CD14-positive monocyte (primary cell): Measurements from ENCODE around the gene HBZ. TPM values are rescaled to one million over a fixed set of nuclear protein-coding genes. Genes with fewer than 3 reads are reported as not detected.

Experiments
- DNase-seq, 3 donors: peaks; one replicate each; pipeline ENCODE4 v3.0.0-alpha.2; 2011 to 2022
- H2AFZ ChIP-seq: 2 replicates; pipeline ENCODE4 v1.6.0; 2012; ENCODE audit warnings: mild to moderate bottlenecking, low read depth, low read length, inconsistent platforms; ENCODE audit not compliant: insufficient read depth, poor library complexity, severe bottlenecking
- H3K27ac ChIP-seq, 2 donors: 1 replicate in 1 of 2; 2 replicates in 1 of 2; pipeline ENCODE4 v1.5.1; 2012 to 2013; ENCODE audit warnings: low read length in 2 of 2, control low read depth in 1 of 2, inconsistent platforms in 1 of 2, low read depth in 1 of 2, mild to moderate bottlenecking in 1 of 2
- H3K27me3 ChIP-seq, 2 donors: one replicate each; pipeline versions ENCODE4 v1.6.0 to v1.6.1; 2011 to 2013; ENCODE audit warnings: low read length in 2 of 2; ENCODE audit not compliant: control insufficient read depth in 2 of 2, insufficient read depth in 2 of 2
- H3K36me3 ChIP-seq, 2 donors: replicated peaks in 1 of 2; 1 replicate in 1 of 2; 2 replicates in 1 of 2; pipeline versions ENCODE4 v1.5.1 to v1.6.1; 2012 to 2013; ENCODE audit warnings: low read length in 2 of 2, control low read depth in 1 of 2, inconsistent platforms in 1 of 2, mild to moderate bottlenecking in 1 of 2; ENCODE audit not compliant: insufficient read depth in 2 of 2, control insufficient read depth in 1 of 2
- H3K4me1 ChIP-seq, 2 donors: 1 replicate in 1 of 2; 2 replicates in 1 of 2; pipeline versions ENCODE4 v1.5.1 to v1.6.1; 2012 to 2013; ENCODE audit warnings: low read length in 2 of 2, control low read depth in 1 of 2, inconsistent platforms in 1 of 2, mild to moderate bottlenecking in 1 of 2, moderate library complexity in 1 of 2; ENCODE audit not compliant: insufficient read depth in 2 of 2, control insufficient read depth in 1 of 2
- H3K4me2 ChIP-seq: replicated peaks from 2 replicates; pipeline ENCODE3; 2012; ENCODE audit warnings: low read length, moderate library complexity, mild to moderate bottlenecking; ENCODE audit not compliant: poor library complexity, severe bottlenecking; ENCODE audit errors: extremely low read depth
- H3K4me3 ChIP-seq, 3 experiments: fragments of 200-600 bp in 1 of 3; sonication (generic) in 1 of 3; replicated peaks in 1 of 3; 1 replicate in 2 of 3; 2 replicates in 1 of 3; pipeline ENCODE4 v1.5.1; 2011 to 2013; ENCODE audit warnings: low read length in 3 of 3, mild to moderate bottlenecking in 3 of 3, control low read depth in 2 of 3, low read depth in 2 of 3, inconsistent platforms in 1 of 3, moderate library complexity in 1 of 3
- H3K79me2 ChIP-seq: 2 replicates; pipeline ENCODE4 v1.6.0; 2012; ENCODE audit warnings: mild to moderate bottlenecking, control low read depth, inconsistent platforms, low read length, moderate library complexity; ENCODE audit not compliant: insufficient read depth
- H3K9ac ChIP-seq: 2 replicates; pipeline ENCODE4 v1.6.0; 2017; ENCODE audit warnings: low read length, mild to moderate bottlenecking; ENCODE audit not compliant: insufficient read depth, poor library complexity, severe bottlenecking
- H3K9me3 ChIP-seq, 2 donors: replicated peaks in 1 of 2; 1 replicate in 1 of 2; 2 replicates in 1 of 2; pipeline versions ENCODE4 v1.5.1 to v1.6.1; 2012 to 2013; ENCODE audit warnings: low read length in 2 of 2, control low read depth in 1 of 2; ENCODE audit not compliant: control insufficient read depth in 1 of 2, insufficient read depth in 1 of 2
- H4K20me1 ChIP-seq: 2 replicates; pipeline ENCODE4 v1.6.0; 2012; ENCODE audit warnings: mild to moderate bottlenecking, low read length, control low read depth, moderate library complexity; ENCODE audit not compliant: insufficient read depth
- H3K27ac Mint-ChIP-seq, 7 donors: one replicate each; pipeline ENCODE4 v1.8.0; 2020; ENCODE audit warnings: mild to moderate bottlenecking in 7 of 7, mixed read lengths in 7 of 7, moderate library complexity in 6 of 7, inconsistent platforms in 2 of 7
- H3K27me3 Mint-ChIP-seq, 3 donors: one replicate each; pipeline ENCODE4 v1.8.0; 2021 to 2022; ENCODE audit warnings: low read depth in 3 of 3, mild to moderate bottlenecking in 3 of 3, mixed read lengths in 3 of 3, moderate library complexity in 3 of 3, inconsistent platforms in 1 of 3
- H3K36me3 Mint-ChIP-seq, 2 donors: one replicate each; pipeline ENCODE4 v1.8.0; 2020; ENCODE audit warnings: mixed read lengths in 2 of 2, inconsistent platforms in 1 of 2, mild to moderate bottlenecking in 1 of 2
- H3K4me1 Mint-ChIP-seq: one replicate; pipeline ENCODE4 v1.8.0; 2020; ENCODE audit warnings: mild to moderate bottlenecking, mixed read lengths
- H3K4me3 Mint-ChIP-seq, 2 donors: one replicate each; pipeline ENCODE4 v1.8.0; 2020; ENCODE audit warnings: mild to moderate bottlenecking in 2 of 2, mixed read lengths in 2 of 2, moderate library complexity in 1 of 2
- H3K9me3 Mint-ChIP-seq, 7 donors: one replicate each; pipeline ENCODE4 v1.8.0; 2020 to 2022; ENCODE audit warnings: mixed read lengths in 7 of 7, mild to moderate bottlenecking in 6 of 7, moderate library complexity in 6 of 7, inconsistent platforms in 2 of 7
- WGBS: methylation state at CpG from one replicate; pipeline ENCODE4 v1.1.5; 2013; ENCODE audit warnings: missing lambda C conversion rate; ENCODE audit not compliant: insufficient coverage; 5-methylcytosine and 5-hydroxymethylcytosine counted together
- intact Hi-C, 2 donors: fragments of 100-400 bp; cut with micrococcal nuclease; formaldehyde crosslinking; loops; one replicate each; pipeline versions ENCODE4 v1.15.0 to v1.15.1; 2023
- polyA plus RNA-seq, 3 donors: library from polyadenylated mRNA; depleted of rRNA in 1 of 3; unstranded in 2 of 3; stranded (reverse) in 1 of 3; fragments of 300-500 nt in 2 of 3; fragments of >200 nt in 1 of 3; fragmentation: Illumina TruSeq in 2 of 3; gene quantifications; 1 replicate in 2 of 3; 2 replicates in 1 of 3; pipeline ENCODE4 v1.2.3, GENCODE V29; 2012 to 2021
- TF ChIP-seq, protein P1 (sequence below): fragments of 200-600 bp; IDR thresholded peaks from one replicate; pipeline ENCODE4 v1.8.0; 2022; ENCODE audit warnings: antibody characterized with exemption, mild to moderate bottlenecking

HBZ gene
- polyA plus RNA-seq, 3 donors = not detected

DNA sequence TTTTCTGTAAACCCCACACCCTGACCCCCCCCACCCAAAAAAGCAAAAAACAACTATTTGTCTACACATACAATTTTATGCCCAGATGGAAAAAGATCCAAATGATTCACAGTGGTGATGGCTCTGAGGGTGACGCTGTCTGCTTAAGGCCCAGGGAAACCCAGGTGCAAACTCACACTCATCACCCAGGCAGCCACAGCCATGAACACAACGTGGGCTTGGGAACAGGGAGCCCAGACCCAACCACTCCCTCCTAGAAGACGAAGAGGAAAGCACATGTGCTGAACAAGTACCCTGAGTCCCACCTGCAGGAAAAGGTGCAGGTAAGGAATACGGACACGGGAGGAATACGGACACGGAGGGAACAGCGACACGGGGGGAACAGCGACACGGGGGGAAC lies 33.2 kb downstream of the HBZ start:
- Histone ChIP-seq H3K27me3 (peaks cover 2 to 11% of the 10 kb centered on the region in 2 donors), H3K4me3 (no peak overlapping the region), H3K4me1 (peaks cover 5 to 10% of the 10 kb centered on the region in 2 donors), H2AFZ (no peak overlapping the region), H3K9me3 (peaks cover 0 to 7% of the 10 kb centered on the region in 2 donors), H3K4me2 (no peak overlapping the region), H3K9ac (no peak overlapping the region), H3K79me2 (no peaks in the 10 kb centered on the region), H4K20me1 (no peaks in the 10 kb centered on the region), H3K27ac (no peak overlapping the region), H3K36me3 (peaks cover 33 to 35% of the 10 kb centered on the region in 2 donors)
- intact Hi-C loops = no loop called here
- TF ChIP-seq, protein P1, sequence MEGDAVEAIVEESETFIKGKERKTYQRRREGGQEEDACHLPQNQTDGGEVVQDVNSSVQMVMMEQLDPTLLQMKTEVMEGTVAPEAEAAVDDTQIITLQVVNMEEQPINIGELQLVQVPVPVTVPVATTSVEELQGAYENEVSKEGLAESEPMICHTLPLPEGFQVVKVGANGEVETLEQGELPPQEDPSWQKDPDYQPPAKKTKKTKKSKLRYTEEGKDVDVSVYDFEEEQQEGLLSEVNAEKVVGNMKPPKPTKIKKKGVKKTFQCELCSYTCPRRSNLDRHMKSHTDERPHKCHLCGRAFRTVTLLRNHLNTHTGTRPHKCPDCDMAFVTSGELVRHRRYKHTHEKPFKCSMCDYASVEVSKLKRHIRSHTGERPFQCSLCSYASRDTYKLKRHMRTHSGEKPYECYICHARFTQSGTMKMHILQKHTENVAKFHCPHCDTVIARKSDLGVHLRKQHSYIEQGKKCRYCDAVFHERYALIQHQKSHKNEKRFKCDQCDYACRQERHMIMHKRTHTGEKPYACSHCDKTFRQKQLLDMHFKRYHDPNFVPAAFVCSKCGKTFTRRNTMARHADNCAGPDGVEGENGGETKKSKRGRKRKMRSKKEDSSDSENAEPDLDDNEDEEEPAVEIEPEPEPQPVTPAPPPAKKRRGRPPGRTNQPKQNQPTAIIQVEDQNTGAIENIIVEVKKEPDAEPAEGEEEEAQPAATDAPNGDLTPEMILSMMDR = no peak
- 100% methylated on average over 1 of the region's 11 CpGs for WGBS
- H3K36me3 Mint-ChIP-seq = peaks cover 39 to 48% of the 10 kb centered on the region in 2 donors
- H3K27me3 Mint-ChIP-seq = peaks cover 3 to 14% (median 11%) of the 10 kb centered on the region in 3 donors
- no peak overlapping the region for H3K4me3 Mint-ChIP-seq
- H3K27ac Mint-ChIP-seq = no peak overlapping the region
- DNase-seq = no peak
- H3K4me1 Mint-ChIP-seq = no peaks in the 10 kb centered on the region
- peaks cover 0 to 6% (median 0%) of the 10 kb centered on the region in 7 donors for H3K9me3 Mint-ChIP-seq

DNA sequence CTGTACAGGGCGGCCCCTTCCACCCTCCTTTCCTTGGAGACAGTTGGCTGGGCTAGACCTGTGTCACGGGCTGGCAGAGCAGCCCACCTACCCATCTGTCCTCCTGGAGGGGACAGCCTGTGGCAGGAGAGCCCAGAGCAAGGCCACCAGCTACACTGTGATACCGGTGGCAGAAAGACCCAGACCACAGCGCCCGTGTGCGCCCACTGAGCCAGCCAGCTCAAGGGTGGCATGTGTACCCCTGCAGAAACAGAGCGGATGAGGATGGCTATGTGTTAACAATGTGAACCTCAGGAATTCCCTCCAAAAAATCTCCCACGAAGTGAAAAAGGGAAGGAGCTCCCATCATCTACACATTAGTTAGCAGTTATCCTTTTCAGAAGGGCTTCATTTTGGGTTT lies 34.9 kb downstream of the HBZ start:
- H2AFZ ChIP-seq = no peak overlapping the region
- H3K27ac ChIP-seq = no peak overlapping the region
- peaks cover 0 to 7% of the 10 kb centered on the region in 2 donors for H3K9me3 ChIP-seq
- Mint-ChIP-seq H3K27me3 (peaks cover 0 to 1% (median 0%) of the 10 kb centered on the region in 3 donors), H3K27ac (no peak overlapping the region), H3K4me1 (no peaks in the 10 kb centered on the region), H3K9me3 (peaks cover 0 to 6% (median 0%) of the 10 kb centered on the region in 7 donors), H3K36me3 (peaks cover 56 to 64% of the 10 kb centered on the region in 2 donors), H3K4me3 (no peak overlapping the region)
- TF ChIP-seq, protein P1 = no peak
- peaks cover 43 to 51% of the 10 kb centered on the region in 2 donors for H3K36me3 ChIP-seq
- H3K4me2 ChIP-seq = no peak overlapping the region
- intact Hi-C loops = no loop called here
- H3K79me2 ChIP-seq = no peaks in the 10 kb centered on the region
- no peaks in the 10 kb centered on the region for H3K27me3 ChIP-seq
- no peak overlapping the region for H3K9ac ChIP-seq
- no peaks in the 10 kb centered on the region for H3K4me1 ChIP-seq
- DNase-seq = no peak
- H3K4me3 ChIP-seq = no peak overlapping the region
- 100% methylated on average over 3 of the region's 8 CpGs for WGBS
- peaks cover 2% of the 10 kb centered on the region for H4K20me1 ChIP-seq
